Epithelial cell of esophagus (primary cell): Measurements from ENCODE around the gene NELFE.

Experiments used
- DNase-seq: peaks from one replicate; pipeline ENCODE4 v3.0.0; 2010; ENCODE audit warnings: low read depth
- H3K4me3 ChIP-seq: 2 replicates; pipeline ENCODE4 v1.5.1; 2011; ENCODE audit warnings: mild to moderate bottlenecking, low read length, control low read depth
- TF ChIP-seq, protein P1 (sequence below): IDR thresholded peaks from 2 replicates; pipeline ENCODE4 v1.5.1; 2011; ENCODE audit warnings: low read depth, mild to moderate bottlenecking, low read length, control low read depth, inconsistent platforms; ENCODE audit not compliant: insufficient read depth; ENCODE audit errors: missing control alignments

Gene NELFE

GRCh38 chr6:31906122-31906521 lies 52.6 kb downstream of the NELFE start:
- H3K4me3 ChIP-seq = no peak overlapping the region
- TF ChIP-seq, protein P1, sequence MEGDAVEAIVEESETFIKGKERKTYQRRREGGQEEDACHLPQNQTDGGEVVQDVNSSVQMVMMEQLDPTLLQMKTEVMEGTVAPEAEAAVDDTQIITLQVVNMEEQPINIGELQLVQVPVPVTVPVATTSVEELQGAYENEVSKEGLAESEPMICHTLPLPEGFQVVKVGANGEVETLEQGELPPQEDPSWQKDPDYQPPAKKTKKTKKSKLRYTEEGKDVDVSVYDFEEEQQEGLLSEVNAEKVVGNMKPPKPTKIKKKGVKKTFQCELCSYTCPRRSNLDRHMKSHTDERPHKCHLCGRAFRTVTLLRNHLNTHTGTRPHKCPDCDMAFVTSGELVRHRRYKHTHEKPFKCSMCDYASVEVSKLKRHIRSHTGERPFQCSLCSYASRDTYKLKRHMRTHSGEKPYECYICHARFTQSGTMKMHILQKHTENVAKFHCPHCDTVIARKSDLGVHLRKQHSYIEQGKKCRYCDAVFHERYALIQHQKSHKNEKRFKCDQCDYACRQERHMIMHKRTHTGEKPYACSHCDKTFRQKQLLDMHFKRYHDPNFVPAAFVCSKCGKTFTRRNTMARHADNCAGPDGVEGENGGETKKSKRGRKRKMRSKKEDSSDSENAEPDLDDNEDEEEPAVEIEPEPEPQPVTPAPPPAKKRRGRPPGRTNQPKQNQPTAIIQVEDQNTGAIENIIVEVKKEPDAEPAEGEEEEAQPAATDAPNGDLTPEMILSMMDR = no peak
- no peak for DNase-seq

- no peak for DNase-seq
- H3K4me3 ChIP-seq = no peak overlapping the region
- TF ChIP-seq, protein P1 = no peak
These were observed 53.7 kb downstream of the NELFE start for GRCh38 chr6:31905041-31905440.

GRCh38 chr6:31903957-31904356 lies 54.8 kb downstream of the NELFE start:
- TF ChIP-seq, protein P1 = no peak
- no peak for DNase-seq
- no peak overlapping the region for H3K4me3 ChIP-seq
